Suprapubic skin (tissue), 4 donors: ENCODE measurements around the gene LRRTM2. TPM values are rescaled to one million over a fixed set of nuclear protein-coding genes. Genes with fewer than 3 reads are reported as not detected.

Source experiments
- DNase-seq, 2 donors: peaks; one replicate each; pipeline ENCODE4 v3.0.0-alpha.2; 2019; ENCODE audit warnings: low spot score in 2 of 2
- H3K27ac ChIP-seq: fragments of 200-600 bp; sonication (generic); one replicate; pipeline ENCODE4 v1.5.1; 2019
- H3K27me3 ChIP-seq: fragments of 200-600 bp; sonication (generic); one replicate; pipeline ENCODE4 v1.5.1; 2019
- H3K36me3 ChIP-seq: fragments of 200-600 bp; sonication (generic); one replicate; pipeline ENCODE4 v1.5.1; 2019
- H3K4me1 ChIP-seq: fragments of 200-600 bp; sonication (generic); one replicate; pipeline ENCODE4 v1.5.1; 2019
- H3K4me3 ChIP-seq: fragments of 200-600 bp; sonication (generic); one replicate; pipeline ENCODE4 v1.5.1; 2019; ENCODE audit warnings: mild to moderate bottlenecking
- H3K9me3 ChIP-seq: fragments of 200-600 bp; sonication (generic); one replicate; pipeline ENCODE4 v1.5.1; 2019
- EP300 ChIP-seq: sonication (generic); formaldehyde crosslinking; IDR thresholded peaks from one replicate; pipeline ENCODE4 v1.6.1; 2017; ENCODE audit warnings: antibody characterized with exemption
- POLR2A ChIP-seq, 2 donors: fragments of 450-650 bp; IDR thresholded peaks; one replicate each; pipeline ENCODE4 v1.6.1; 2017; ENCODE audit warnings: antibody characterized with exemption in 2 of 2, mild to moderate bottlenecking in 2 of 2, moderate library complexity in 2 of 2
- POLR2AphosphoS5 ChIP-seq, 3 donors: sonication (generic); formaldehyde crosslinking; IDR thresholded peaks; one replicate each; pipeline ENCODE4 v1.6.1; 2017; ENCODE audit warnings: antibody characterized with exemption in 3 of 3
- WGBS: methylation state at CpG from one replicate; pipeline ENCODE4 v1.1.5; 2018; 5-methylcytosine and 5-hydroxymethylcytosine counted together
- total RNA-seq, 4 donors: library from RNA; depleted of rRNA; stranded (reverse); fragments of >200 nt; gene quantifications; one replicate each; pipeline ENCODE4 v1.1.0, GENCODE V29; 2016
- TF ChIP-seq, protein P1 (sequence below), 2 donors: fragments of 200-600 bp in 1 of 2; fragments of 450-650 bp in 1 of 2; sonication (generic) in 1 of 2; IDR thresholded peaks; one replicate each; pipeline ENCODE4 v1.5.1; 2016 to 2019; ENCODE audit warnings: antibody characterized with exemption in 2 of 2, mild to moderate bottlenecking in 1 of 2, moderate library complexity in 1 of 2

LRRTM2 gene
- total RNA-seq, 4 donors from 2014 or later: 0.08 to 0.59 (median 0.32) TPM; not detected in 1

DNA sequence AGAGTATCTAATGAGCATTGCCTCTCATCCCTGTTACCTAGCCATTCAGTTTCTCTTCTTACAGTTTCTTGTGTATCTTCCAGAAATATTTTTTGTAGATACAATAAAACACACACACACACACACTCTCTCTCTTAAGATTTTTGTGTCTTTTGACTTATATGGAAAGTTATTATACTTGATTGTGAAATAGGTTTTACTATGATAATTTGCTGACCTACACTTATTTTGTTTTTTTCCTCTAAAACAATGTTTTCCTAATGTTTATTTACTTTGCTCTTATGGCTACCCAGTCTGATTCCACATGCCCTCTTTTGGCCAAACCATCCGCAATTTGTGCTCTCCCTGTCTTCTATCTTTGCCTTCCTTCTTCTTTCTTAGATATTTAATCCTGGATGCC lies 25.3 kb downstream of the LRRTM2 start:
- DNase-seq: no peak
- no peak overlapping the region for H3K4me3 ChIP-seq
- WGBS: 50% methylated on average over 1 of the region's 1 CpG
- H3K36me3 ChIP-seq: no peaks in the 10 kb centered on the region
- H3K27me3 ChIP-seq: no peaks in the 10 kb centered on the region
- no peak overlapping the region for H3K27ac ChIP-seq
- peaks cover 39% of the 10 kb centered on the region for H3K4me1 ChIP-seq
- no peak for TF ChIP-seq POLR2AphosphoS5 (IDR thresholded peaks at IDR 0.05)
- no peak for TF ChIP-seq EP300
- TF ChIP-seq, protein P1, sequence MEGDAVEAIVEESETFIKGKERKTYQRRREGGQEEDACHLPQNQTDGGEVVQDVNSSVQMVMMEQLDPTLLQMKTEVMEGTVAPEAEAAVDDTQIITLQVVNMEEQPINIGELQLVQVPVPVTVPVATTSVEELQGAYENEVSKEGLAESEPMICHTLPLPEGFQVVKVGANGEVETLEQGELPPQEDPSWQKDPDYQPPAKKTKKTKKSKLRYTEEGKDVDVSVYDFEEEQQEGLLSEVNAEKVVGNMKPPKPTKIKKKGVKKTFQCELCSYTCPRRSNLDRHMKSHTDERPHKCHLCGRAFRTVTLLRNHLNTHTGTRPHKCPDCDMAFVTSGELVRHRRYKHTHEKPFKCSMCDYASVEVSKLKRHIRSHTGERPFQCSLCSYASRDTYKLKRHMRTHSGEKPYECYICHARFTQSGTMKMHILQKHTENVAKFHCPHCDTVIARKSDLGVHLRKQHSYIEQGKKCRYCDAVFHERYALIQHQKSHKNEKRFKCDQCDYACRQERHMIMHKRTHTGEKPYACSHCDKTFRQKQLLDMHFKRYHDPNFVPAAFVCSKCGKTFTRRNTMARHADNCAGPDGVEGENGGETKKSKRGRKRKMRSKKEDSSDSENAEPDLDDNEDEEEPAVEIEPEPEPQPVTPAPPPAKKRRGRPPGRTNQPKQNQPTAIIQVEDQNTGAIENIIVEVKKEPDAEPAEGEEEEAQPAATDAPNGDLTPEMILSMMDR (IDR thresholded peaks at IDR 0.05): no peak
- no peak for TF ChIP-seq POLR2A (IDR thresholded peaks at IDR 0.05)
- H3K9me3 ChIP-seq: no peaks in the 10 kb centered on the region

DNA sequence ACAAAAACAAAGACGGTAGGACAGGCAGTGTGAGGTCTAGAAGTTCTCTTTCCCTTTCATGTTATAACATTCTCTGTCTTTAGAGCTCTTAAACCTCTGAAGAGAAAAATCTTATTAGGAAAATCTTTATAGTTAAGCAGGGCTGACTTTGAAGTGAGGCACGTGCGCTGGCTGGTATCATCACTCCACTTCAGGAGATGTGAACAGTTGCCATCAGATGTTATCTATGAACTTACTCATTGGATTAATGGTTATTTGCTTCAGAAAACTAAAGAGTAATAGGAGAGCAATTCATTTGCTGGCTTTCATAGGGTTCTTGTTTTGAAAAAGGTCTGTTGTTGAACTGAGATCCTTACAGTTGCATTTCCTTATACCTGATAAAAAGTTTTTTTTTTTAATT lies 25.7 kb downstream of the LRRTM2 start:
- Histone ChIP-seq H3K27me3 (no peaks in the 10 kb centered on the region), H3K36me3 (no peaks in the 10 kb centered on the region), H3K4me1 (peaks cover 44% of the 10 kb centered on the region), H3K9me3 (no peaks in the 10 kb centered on the region), H3K4me3 (no peak overlapping the region), H3K27ac (no peak overlapping the region)
- WGBS: 15% methylated on average over 3 of the region's 3 CpGs
- no peak for DNase-seq
- TF ChIP-seq POLR2AphosphoS5 (IDR thresholded peaks at IDR 0.05): no peak
- TF ChIP-seq EP300: no peak
- TF ChIP-seq POLR2A (IDR thresholded peaks at IDR 0.05): no peak
- TF ChIP-seq, protein P1 (IDR thresholded peaks at IDR 0.05): no peak

DNA sequence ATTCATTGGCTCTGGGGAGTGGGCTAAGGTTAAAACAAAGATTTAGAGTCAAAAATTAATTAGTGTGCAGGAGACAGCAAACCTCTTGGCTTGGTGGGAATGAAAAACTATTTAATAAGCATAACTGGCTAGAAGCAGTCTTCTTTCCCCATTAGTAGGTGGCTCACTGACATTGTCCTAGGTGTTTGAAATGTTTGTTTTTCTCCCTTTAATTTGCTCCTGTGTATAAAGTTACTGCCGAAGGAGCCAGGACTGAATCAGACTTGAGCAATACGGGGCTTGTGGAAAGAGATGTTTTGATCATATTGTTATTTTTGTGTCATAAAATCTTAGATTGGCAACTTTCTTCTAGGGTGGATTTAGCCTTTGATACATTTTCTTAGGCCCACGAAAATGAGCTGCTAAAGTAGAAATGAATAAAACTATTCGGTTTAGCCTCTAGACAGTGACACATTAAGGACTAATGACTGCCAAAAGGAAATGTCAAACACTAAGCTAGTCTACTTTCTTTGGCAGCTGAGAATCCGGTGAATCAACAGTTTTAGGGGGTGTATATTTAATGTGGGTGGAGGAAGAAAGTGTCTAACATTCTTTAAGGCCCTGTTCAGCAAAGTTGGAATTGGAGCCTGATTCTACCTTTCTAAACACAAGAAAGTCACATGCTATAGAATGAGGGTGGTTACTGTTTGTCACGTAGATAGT lies 30.2 kb downstream of the LRRTM2 start:
- Histone ChIP-seq H3K4me3 (no peak overlapping the region), H3K27me3 (no peaks in the 10 kb centered on the region), H3K36me3 (no peaks in the 10 kb centered on the region), H3K4me1 (peaks cover 45% of the 10 kb centered on the region), H3K9me3 (no peaks in the 10 kb centered on the region), H3K27ac (peak overlapping the region; percentile 28)
- DNase-seq: no peak
- WGBS: 24% methylated on average over 6 of the region's 6 CpGs
- TF ChIP-seq POLR2AphosphoS5 (IDR thresholded peaks at IDR 0.05): no peak
- TF ChIP-seq, protein P1 (IDR thresholded peaks at IDR 0.05): no peak
- TF ChIP-seq POLR2A (IDR thresholded peaks at IDR 0.05): no peak
- no peak for TF ChIP-seq EP300

DNA sequence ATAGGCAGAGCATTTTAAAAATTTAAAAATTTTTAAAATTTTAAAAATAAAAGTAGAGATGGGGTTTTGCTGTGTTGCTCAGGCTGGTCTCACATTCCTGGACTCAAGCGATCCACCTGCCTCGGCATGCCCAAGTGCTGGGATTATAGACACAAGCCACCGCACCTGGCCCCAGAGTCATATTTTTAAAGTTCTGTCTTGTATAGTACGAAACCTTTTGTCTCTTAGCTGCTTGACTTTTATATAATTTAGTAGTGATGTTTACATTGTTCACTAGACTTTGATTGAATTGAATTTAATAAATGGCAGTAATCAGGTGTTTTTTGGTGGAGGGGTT lies 31.0 kb downstream of the LRRTM2 start:
- no peak for TF ChIP-seq POLR2A (IDR thresholded peaks at IDR 0.05)
- TF ChIP-seq POLR2AphosphoS5 (IDR thresholded peaks at IDR 0.05): no peak
- TF ChIP-seq EP300: no peak
- TF ChIP-seq, protein P1 (IDR thresholded peaks at IDR 0.05): no peak
- peaks cover 39% of the 10 kb centered on the region for H3K4me1 ChIP-seq
- 50% methylated on average over 4 of the region's 4 CpGs for WGBS
- H3K36me3 ChIP-seq: no peaks in the 10 kb centered on the region
- H3K27me3 ChIP-seq: no peaks in the 10 kb centered on the region
- DNase-seq: no peak
- peak overlapping the region; percentile 7 for H3K27ac ChIP-seq
- no peaks in the 10 kb centered on the region for H3K9me3 ChIP-seq
- no peak overlapping the region for H3K4me3 ChIP-seq

DNA sequence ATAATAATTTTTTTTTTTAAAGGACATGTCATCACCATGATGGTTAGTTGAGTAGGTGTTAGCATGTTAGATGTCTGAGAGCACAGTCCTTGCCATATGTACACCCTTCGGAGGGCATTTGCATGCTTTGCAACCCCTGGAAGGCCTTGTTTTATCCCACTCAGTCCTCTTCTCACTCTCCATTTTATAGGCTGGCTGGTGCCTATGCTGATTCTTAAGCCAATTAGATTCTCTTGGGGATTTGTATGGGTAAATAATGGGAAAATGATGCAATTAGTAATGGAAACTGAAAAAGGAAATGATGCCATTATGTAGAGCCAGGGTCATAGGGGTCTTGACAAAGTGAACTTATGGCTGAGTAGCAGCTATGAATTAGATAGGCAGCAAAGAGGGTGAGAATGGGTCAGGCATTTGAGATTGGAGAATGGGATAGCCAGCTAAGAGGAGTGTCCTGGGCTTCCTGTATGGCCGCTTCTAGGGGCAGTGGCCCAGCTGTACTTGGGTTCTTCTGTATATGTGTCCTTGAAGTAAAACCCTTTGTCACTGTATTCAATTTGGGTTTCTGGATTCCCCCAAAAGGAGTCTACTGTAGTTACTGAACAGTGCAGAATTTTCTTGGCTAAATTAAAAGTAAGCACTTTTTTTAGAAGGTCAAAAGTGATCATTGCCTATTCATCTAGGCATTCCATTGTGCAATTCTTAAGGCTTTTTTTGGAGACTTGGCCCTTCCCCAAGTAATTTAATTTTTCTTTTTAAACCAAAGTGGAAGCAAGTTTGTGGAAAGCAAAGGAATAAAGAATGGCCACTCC lies 31.6 kb downstream of the LRRTM2 start:
- no peaks in the 10 kb centered on the region for H3K9me3 ChIP-seq
- no peak overlapping the region for H3K4me3 ChIP-seq
- no peak overlapping the region for H3K27ac ChIP-seq
- no peak for TF ChIP-seq EP300
- TF ChIP-seq POLR2AphosphoS5 (IDR thresholded peaks at IDR 0.05): no peak
- no peak for TF ChIP-seq POLR2A (IDR thresholded peaks at IDR 0.05)
- TF ChIP-seq, protein P1 (IDR thresholded peaks at IDR 0.05): no peak
- no peaks in the 10 kb centered on the region for H3K27me3 ChIP-seq
- H3K36me3 ChIP-seq: no peaks in the 10 kb centered on the region
- no peak for DNase-seq
- peaks cover 33% of the 10 kb centered on the region for H3K4me1 ChIP-seq
- WGBS: 94% methylated on average over 2 of the region's 2 CpGs
